ENCODE measurements around the gene PPP2R2C. TPM values are rescaled to one million over a fixed set of nuclear protein-coding genes. Genes with fewer than 3 reads are reported as not detected.
A peak's percentile ranks its signal among the peaks of the same experiment; 100 is the strongest.

The PPP2R2C gene
- polyA plus RNA-seq, 4 donors: 0.16 to 2.3 (median 0.81) TPM; not detected in 1

DNA sequence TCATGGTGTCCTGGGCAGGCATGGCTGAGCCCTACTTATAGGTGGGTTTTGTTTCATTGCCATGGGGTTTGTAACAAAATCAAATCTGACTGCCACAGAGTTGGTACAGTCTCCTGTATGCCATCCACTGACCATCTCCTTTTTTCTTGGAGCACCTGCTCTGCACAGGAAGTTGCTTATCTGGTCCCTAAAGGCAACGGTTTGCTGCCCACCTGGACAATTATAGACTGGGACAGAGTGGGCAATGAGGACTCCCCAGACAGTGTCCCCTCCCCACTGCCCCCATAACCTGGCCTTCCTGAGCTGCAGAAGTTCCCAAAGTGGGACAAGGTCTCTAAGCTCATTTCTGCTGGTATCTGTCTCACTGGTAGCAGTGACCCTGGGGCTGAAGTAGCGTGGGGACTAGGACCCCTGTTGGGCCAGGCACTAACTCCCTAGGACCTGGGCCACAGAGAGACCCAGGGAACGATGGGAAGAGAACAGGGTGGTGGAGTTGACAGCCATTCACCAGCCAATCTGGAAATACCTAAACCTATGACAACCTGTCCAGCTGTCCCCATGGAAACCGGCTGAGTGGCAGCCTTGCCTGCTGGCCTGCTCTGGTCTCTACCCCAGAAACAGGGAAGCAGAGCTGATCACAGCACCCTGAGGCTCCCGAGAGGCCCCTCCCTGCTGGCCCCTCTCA is 138.1 kb downstream of the PPP2R2C start:
- peaks cover 0 to 10% of the 10 kb centered on the region in 2 donors for H3K9me3 ChIP-seq (ENCODE audit: control insufficient read depth in 2 of 2, insufficient read depth in 1 of 2, low read depth in 1 of 2, low read length in 1 of 2)
- FAIRE-seq (no peak), DNase-seq (no peak)
- no peaks in the 10 kb centered on the region for H3K4me1 ChIP-seq (ENCODE audit: control insufficient read depth in 3 of 3, insufficient read depth in 2 of 3, low read depth in 1 of 3, low read length in 2 of 3)
- no peaks in the 10 kb centered on the region for H3K36me3 ChIP-seq (ENCODE audit: control insufficient read depth in 3 of 3, insufficient read depth in 2 of 3, low read depth in 1 of 3, low read length in 3 of 3)
- no peak overlapping the region for H3K4me3 ChIP-seq (ENCODE audit: low read depth in 1 of 3, low read length in 3 of 3)
- no peak overlapping the region for H3K27ac ChIP-seq (ENCODE audit: low read depth in 1 of 3, low read length in 2 of 3)
- H3K27me3 ChIP-seq (ENCODE audit: control insufficient read depth in 3 of 3, insufficient read depth in 3 of 3, low read length in 3 of 3): peaks cover 0 to 9% (median 7%) of the 10 kb centered on the region in 3 donors
- 60 to 79% (median 60%) methylated on average over 5 of the region's 5 CpGs for WGBS, 3 donors

DNA sequence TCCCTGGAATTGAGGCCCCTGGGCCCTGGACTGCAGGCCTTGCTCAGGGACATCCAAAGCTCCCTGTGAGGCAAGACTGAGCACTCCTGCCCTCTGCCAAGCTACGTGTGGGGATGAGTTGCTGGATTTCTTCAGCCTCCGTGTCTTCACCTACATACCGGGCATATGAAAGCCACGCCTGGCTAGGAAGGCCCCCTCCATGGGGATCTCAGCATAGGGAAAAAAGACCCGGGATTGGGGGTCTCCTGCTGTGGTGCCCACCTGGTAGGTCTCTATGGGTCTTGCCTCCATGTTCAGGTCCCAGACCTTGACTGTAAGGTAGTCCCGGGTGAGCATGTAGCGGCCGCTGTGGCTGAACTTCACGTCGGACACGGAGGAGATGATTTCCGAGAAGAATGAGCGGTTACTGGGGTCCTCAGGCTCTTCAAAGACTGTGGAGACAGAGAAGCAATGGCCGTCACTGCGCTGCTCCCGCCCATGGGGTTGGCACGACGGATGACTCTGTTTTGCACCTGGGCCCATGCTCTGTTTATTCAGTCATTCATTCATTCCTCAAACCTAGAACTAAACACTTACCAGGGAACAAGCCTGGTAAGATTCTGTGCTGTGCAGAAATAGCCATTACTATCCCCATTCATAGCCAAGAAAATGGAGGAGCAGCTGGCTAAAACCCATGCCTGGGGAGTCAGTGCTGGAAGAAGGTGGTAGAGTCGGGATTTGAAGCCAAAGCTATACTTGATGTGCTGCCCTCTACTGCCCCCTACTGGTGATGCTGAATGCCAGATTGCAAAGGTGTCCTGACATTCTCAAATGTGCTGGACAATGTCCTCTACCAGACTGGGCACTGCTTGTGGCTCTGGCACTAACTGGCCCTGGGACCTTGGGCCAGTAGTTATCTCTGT is 138.9 kb downstream of the PPP2R2C start:
- Histone ChIP-seq H3K9me3 (ENCODE audit: control insufficient read depth in 2 of 2, insufficient read depth in 1 of 2, low read depth in 1 of 2, low read length in 1 of 2) (peaks cover 0 to 10% of the 10 kb centered on the region in 2 donors), H3K36me3 (ENCODE audit: control insufficient read depth in 3 of 3, insufficient read depth in 2 of 3, low read depth in 1 of 3, low read length in 3 of 3) (no peaks in the 10 kb centered on the region), H3K27ac (ENCODE audit: low read depth in 1 of 3, low read length in 2 of 3) (no peak overlapping the region), H3K27me3 (ENCODE audit: control insufficient read depth in 3 of 3, insufficient read depth in 3 of 3, low read length in 3 of 3) (peaks cover 0 to 9% (median 7%) of the 10 kb centered on the region in 3 donors), H3K4me3 (ENCODE audit: low read depth in 1 of 3, low read length in 3 of 3) (no peak overlapping the region), H3K4me1 (ENCODE audit: control insufficient read depth in 3 of 3, insufficient read depth in 2 of 3, low read depth in 1 of 3, low read length in 2 of 3) (no peaks in the 10 kb centered on the region)
- 83 to 86% (median 85%) methylated on average over 19 of the region's 19 CpGs for WGBS, 3 donors
- DNase-seq: no peak
- no peak for FAIRE-seq

DNA sequence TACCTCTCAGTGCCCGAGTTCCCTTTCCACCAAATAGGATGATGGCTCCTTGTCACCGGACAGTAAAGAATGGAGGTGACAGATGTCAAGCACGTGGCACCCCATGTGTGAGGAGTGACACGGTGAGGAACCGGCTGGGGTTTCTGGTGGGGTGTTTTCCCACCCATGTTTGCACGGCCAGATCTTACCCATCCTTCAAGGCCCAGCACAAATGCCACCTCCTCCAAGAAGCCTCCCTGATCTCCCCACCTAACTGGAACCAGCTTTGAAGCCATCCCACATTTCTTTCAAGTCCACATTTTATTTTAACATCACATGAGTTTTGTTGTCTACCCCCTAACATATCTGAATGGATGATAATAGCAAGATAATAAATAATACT is 139.8 kb downstream of the PPP2R2C start:
- Histone ChIP-seq H3K27me3 (ENCODE audit: control insufficient read depth in 3 of 3, insufficient read depth in 3 of 3, low read length in 3 of 3) (peaks cover 0 to 7% (median 6%) of the 10 kb centered on the region in 3 donors), H3K4me3 (ENCODE audit: low read depth in 1 of 3, low read length in 3 of 3) (no peak overlapping the region), H3K36me3 (ENCODE audit: control insufficient read depth in 3 of 3, insufficient read depth in 2 of 3, low read depth in 1 of 3, low read length in 3 of 3) (no peaks in the 10 kb centered on the region), H3K4me1 (ENCODE audit: control insufficient read depth in 3 of 3, insufficient read depth in 2 of 3, low read depth in 1 of 3, low read length in 2 of 3) (no peaks in the 10 kb centered on the region), H3K9me3 (ENCODE audit: control insufficient read depth in 2 of 2, insufficient read depth in 1 of 2, low read depth in 1 of 2, low read length in 1 of 2) (peaks cover 0 to 10% of the 10 kb centered on the region in 2 donors), H3K27ac (ENCODE audit: low read depth in 1 of 3, low read length in 2 of 3) (no peak overlapping the region)
- WGBS, 3 donors: 61 to 70% (median 68%) methylated on average over 6 of the region's 6 CpGs
- FAIRE-seq (no peak), DNase-seq (no peak)

DNA sequence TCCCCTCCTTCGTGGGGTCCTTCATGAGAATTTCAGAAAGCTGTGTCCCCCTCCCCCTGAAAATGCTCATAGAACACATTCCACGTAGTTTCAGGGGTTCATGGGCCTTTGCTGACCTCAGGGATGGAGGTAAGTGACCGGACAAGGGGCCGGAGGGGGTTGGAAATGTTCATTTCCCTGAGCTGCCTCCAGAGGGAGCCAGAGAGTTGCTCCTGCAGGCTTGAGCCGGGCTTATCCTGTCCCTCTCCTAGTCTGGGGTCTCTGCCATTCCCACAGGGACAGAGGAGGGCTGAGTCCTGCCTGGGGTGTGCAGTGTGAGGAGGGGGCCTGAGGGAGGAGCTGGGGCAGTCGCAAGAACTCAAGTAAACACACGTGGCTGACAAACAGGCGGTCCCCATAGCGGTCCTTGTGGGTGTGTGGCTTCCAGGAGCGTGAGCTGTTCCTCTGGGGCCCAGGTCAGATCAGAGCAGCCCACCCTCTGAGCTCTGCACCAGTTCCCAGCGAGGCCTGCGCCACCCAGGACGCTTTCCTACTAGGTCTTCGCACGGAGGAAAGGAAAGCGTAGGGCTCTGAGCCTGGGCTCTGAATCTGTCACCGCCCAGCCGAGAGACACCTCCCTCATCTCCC is 140.3 kb downstream of the PPP2R2C start:
- H3K4me1 ChIP-seq (ENCODE audit: control insufficient read depth in 3 of 3, insufficient read depth in 2 of 3, low read depth in 1 of 3, low read length in 2 of 3): no peaks in the 10 kb centered on the region
- H3K36me3 ChIP-seq (ENCODE audit: control insufficient read depth in 3 of 3, insufficient read depth in 2 of 3, low read depth in 1 of 3, low read length in 3 of 3): no peaks in the 10 kb centered on the region
- peak in 1 of 2 donors; percentile 28 for DNase-seq
- peaks cover 0 to 7% (median 1%) of the 10 kb centered on the region in 3 donors for H3K27me3 ChIP-seq (ENCODE audit: control insufficient read depth in 3 of 3, insufficient read depth in 3 of 3, low read length in 3 of 3)
- no peak overlapping the region for H3K4me3 ChIP-seq (ENCODE audit: low read depth in 1 of 3, low read length in 3 of 3)
- H3K27ac ChIP-seq (ENCODE audit: low read depth in 1 of 3, low read length in 2 of 3): no peak overlapping the region
- peaks cover 0 to 10% of the 10 kb centered on the region in 2 donors for H3K9me3 ChIP-seq (ENCODE audit: control insufficient read depth in 2 of 2, insufficient read depth in 1 of 2, low read depth in 1 of 2, low read length in 1 of 2)
- FAIRE-seq: no peak
- 46 to 53% (median 49%) methylated on average over 16 to 18 of the region's 18 CpGs for WGBS, 3 donors

DNA sequence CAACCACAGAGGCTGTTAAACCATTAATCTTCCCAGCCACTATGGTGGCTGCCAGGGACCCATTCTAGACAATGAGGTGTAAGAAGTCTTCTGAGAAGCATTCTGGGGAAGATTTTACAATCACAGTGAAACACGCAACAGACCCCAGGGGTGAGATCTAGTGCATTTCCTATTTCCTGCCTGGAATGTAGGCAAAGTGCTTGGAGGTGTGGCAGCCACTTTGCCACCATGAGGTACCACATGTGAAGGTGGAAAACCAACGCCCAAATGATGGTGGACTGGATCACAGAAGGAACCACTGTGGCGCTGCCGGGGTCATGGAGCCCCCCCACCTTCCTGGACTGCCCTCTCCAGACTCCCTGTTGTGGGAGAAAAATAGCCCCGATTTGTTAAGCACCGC is 140.9 kb downstream of the PPP2R2C start:
- FAIRE-seq: no peak
- Histone ChIP-seq H3K4me3 (ENCODE audit: low read depth in 1 of 3, low read length in 3 of 3) (no peak overlapping the region), H3K27me3 (ENCODE audit: control insufficient read depth in 3 of 3, insufficient read depth in 3 of 3, low read length in 3 of 3) (peaks cover 0 to 7% (median 0%) of the 10 kb centered on the region in 3 donors), H3K4me1 (ENCODE audit: control insufficient read depth in 3 of 3, insufficient read depth in 2 of 3, low read depth in 1 of 3, low read length in 2 of 3) (no peaks in the 10 kb centered on the region), H3K27ac (ENCODE audit: low read depth in 1 of 3, low read length in 2 of 3) (no peak overlapping the region), H3K36me3 (ENCODE audit: control insufficient read depth in 3 of 3, insufficient read depth in 2 of 3, low read depth in 1 of 3, low read length in 3 of 3) (no peaks in the 10 kb centered on the region), H3K9me3 (ENCODE audit: control insufficient read depth in 2 of 2, insufficient read depth in 1 of 2, low read depth in 1 of 2, low read length in 1 of 2) (peaks cover 0 to 10% of the 10 kb centered on the region in 2 donors)
- DNase-seq: no peak
- 92 to 94% (median 93%) methylated on average over 6 of the region's 6 CpGs for WGBS, 3 donors

DNA sequence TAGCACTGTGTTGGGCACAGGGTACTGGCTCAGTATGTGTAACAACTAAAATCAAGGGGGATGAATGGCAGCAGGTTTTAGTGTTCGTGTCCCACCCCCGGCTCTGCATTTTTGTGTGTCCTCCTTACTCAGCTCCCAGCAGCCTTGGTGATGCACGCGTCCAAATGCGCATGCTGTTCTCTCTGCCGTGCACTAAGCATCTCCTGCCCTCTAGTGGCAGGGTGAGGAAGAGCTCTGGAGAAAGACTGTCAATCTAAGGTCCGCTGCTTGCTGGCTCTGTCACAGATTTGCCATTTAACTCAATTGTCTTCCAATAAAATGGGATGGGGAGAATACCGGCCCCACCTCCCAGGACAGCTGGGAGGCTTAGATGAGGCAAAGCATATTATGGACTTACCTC is 141.4 kb downstream of the PPP2R2C start:
- Histone ChIP-seq H3K27me3 (ENCODE audit: control insufficient read depth in 3 of 3, insufficient read depth in 3 of 3, low read length in 3 of 3) (peaks cover 0 to 7% (median 0%) of the 10 kb centered on the region in 3 donors), H3K36me3 (ENCODE audit: control insufficient read depth in 3 of 3, insufficient read depth in 2 of 3, low read depth in 1 of 3, low read length in 3 of 3) (no peaks in the 10 kb centered on the region), H3K9me3 (ENCODE audit: control insufficient read depth in 2 of 2, insufficient read depth in 1 of 2, low read depth in 1 of 2, low read length in 1 of 2) (peaks cover 0 to 10% of the 10 kb centered on the region in 2 donors), H3K4me3 (ENCODE audit: low read depth in 1 of 3, low read length in 3 of 3) (no peak overlapping the region), H3K4me1 (ENCODE audit: control insufficient read depth in 3 of 3, insufficient read depth in 2 of 3, low read depth in 1 of 3, low read length in 2 of 3) (no peaks in the 10 kb centered on the region), H3K27ac (ENCODE audit: low read depth in 1 of 3, low read length in 2 of 3) (no peak overlapping the region)
- DNase-seq: peak in 1 of 2 donors; percentile 23
- FAIRE-seq: no peak
- WGBS, 3 donors: 71 to 77% (median 74%) methylated on average over 8 of the region's 8 CpGs

DNA sequence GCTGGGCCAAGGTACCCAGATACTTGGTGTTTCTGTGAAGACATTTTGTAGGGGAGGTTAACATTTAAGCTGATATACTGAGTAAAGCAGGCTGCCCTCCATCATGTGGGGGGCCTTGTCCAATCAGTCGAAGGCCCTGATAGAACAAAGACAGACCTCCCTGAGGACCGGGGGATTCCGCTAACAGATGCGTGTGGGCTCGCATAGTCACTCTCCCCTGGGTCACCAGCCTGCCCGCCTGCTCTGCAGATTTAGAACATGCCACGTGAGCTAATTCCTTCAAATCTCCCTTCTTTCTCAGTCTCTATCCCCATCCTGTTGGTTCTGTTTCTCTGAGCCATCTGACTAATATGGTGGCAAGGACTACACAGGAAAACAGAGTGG is 142.0 kb downstream of the PPP2R2C start:
- Histone ChIP-seq H3K4me1 (ENCODE audit: control insufficient read depth in 3 of 3, insufficient read depth in 2 of 3, low read depth in 1 of 3, low read length in 2 of 3) (no peaks in the 10 kb centered on the region), H3K36me3 (ENCODE audit: control insufficient read depth in 3 of 3, insufficient read depth in 2 of 3, low read depth in 1 of 3, low read length in 3 of 3) (no peaks in the 10 kb centered on the region), H3K27me3 (ENCODE audit: control insufficient read depth in 3 of 3, insufficient read depth in 3 of 3, low read length in 3 of 3) (peaks cover 0 to 4% (median 0%) of the 10 kb centered on the region in 3 donors), H3K9me3 (ENCODE audit: control insufficient read depth in 2 of 2, insufficient read depth in 1 of 2, low read depth in 1 of 2, low read length in 1 of 2) (peaks cover 0 to 10% of the 10 kb centered on the region in 2 donors), H3K27ac (ENCODE audit: low read depth in 1 of 3, low read length in 2 of 3) (no peak overlapping the region), H3K4me3 (ENCODE audit: low read depth in 1 of 3, low read length in 3 of 3) (no peak overlapping the region)
- FAIRE-seq (no peak), DNase-seq (no peak)
- 89 to 93% (median 90%) methylated on average over 7 of the region's 7 CpGs for WGBS, 3 donors
